HEK293T (cell line): ENCODE data around the gene SIRT7.

Source experiments
- CTCF ChIA-PET: fragments of 350-600 bp; formaldehyde crosslinking; extraction: SDS; loops from one replicate; lab custom pipeline; 2021; ENCODE audit warnings: antibody characterized with exemption, inconsistent platforms; lab: Yijun Ruan, JAX
- POLR2A ChIA-PET: fragments of 350-600 bp; formaldehyde crosslinking; extraction: SDS; loops from one replicate; lab custom pipeline; 2020; ENCODE audit warnings: antibody characterized with exemption, inconsistent platforms; lab: Yijun Ruan, JAX
- DNase-seq: peaks from one replicate; pipeline ENCODE4 v3.0.0; 2012; ENCODE audit warnings: mixed read lengths; ENCODE audit errors: extremely low spot score
- ARNT ChIP-seq: fragments of 450-650 bp; IDR thresholded peaks from 2 replicates; pipeline ENCODE4 v1.6.1; 2017; ENCODE audit warnings: mild to moderate bottlenecking
- BHLHE40 ChIP-seq: fragments of 450-650 bp; IDR thresholded peaks from 2 replicates; pipeline ENCODE4 v1.6.1; 2016; ENCODE audit warnings: mild to moderate bottlenecking, moderate library complexity, borderline replicate concordance
- CTBP1 ChIP-seq: fragments of 450-650 bp; IDR thresholded peaks from 2 replicates; pipeline ENCODE4 v1.6.1; 2016; ENCODE audit warnings: borderline replicate concordance
- ELF4 ChIP-seq: fragments of 450-650 bp; IDR thresholded peaks from 2 replicates; pipeline ENCODE4 v1.6.1; 2017; ENCODE audit warnings: antibody characterized with exemption
- FOXA1 ChIP-seq: fragments of 450-650 bp; IDR thresholded peaks from 2 replicates; pipeline ENCODE4 v1.6.1; 2016; ENCODE audit warnings: mild to moderate bottlenecking
- FOXK2 ChIP-seq: fragments of 450-650 bp; IDR thresholded peaks from 2 replicates; pipeline ENCODE4 v1.6.1; 2016; ENCODE audit warnings: mild to moderate bottlenecking
- FOXM1 ChIP-seq: fragments of 450-650 bp; IDR thresholded peaks from 2 replicates; pipeline ENCODE4 v1.6.1; 2017; ENCODE audit warnings: mild to moderate bottlenecking, borderline replicate concordance
- HDGF ChIP-seq: fragments of 450-650 bp; IDR thresholded peaks from 2 replicates; pipeline ENCODE4 v1.6.1; 2017; ENCODE audit warnings: antibody characterized with exemption, borderline replicate concordance
- L3MBTL2 ChIP-seq: fragments of 450-650 bp; conservative IDR thresholded peaks from 2 replicates; pipeline ENCODE4 v1.6.1; 2016; ENCODE audit warnings: mild to moderate bottlenecking
- LEF1 ChIP-seq: fragments of 450-650 bp; IDR thresholded peaks from 2 replicates; pipeline ENCODE4 v1.6.1; 2017; ENCODE audit warnings: mild to moderate bottlenecking, borderline replicate concordance
- NFRKB ChIP-seq: fragments of 450-650 bp; IDR thresholded peaks from 2 replicates; pipeline ENCODE4 v1.6.1; 2016; ENCODE audit warnings: mild to moderate bottlenecking, moderate library complexity
- SP1 ChIP-seq: fragments of 450-650 bp; IDR thresholded peaks from 2 replicates; pipeline ENCODE4 v1.6.1; 2017
- SUZ12 ChIP-seq: fragments of 450-650 bp; IDR thresholded peaks from 2 replicates; pipeline ENCODE4 v1.6.1; 2016; ENCODE audit warnings: mild to moderate bottlenecking
- TARDBP ChIP-seq: fragments of 450-650 bp; IDR thresholded peaks from 2 replicates; pipeline ENCODE4 v1.6.1; 2016
- ZNF384 ChIP-seq: fragments of 450-650 bp; IDR thresholded peaks from 2 replicates; pipeline ENCODE4 v1.6.1; 2016
- TF ChIP-seq, protein P1 (sequence below): fragments of 450-650 bp; IDR thresholded peaks from 2 replicates; pipeline ENCODE4 v1.6.1; 2016

The SIRT7 gene

DNA sequence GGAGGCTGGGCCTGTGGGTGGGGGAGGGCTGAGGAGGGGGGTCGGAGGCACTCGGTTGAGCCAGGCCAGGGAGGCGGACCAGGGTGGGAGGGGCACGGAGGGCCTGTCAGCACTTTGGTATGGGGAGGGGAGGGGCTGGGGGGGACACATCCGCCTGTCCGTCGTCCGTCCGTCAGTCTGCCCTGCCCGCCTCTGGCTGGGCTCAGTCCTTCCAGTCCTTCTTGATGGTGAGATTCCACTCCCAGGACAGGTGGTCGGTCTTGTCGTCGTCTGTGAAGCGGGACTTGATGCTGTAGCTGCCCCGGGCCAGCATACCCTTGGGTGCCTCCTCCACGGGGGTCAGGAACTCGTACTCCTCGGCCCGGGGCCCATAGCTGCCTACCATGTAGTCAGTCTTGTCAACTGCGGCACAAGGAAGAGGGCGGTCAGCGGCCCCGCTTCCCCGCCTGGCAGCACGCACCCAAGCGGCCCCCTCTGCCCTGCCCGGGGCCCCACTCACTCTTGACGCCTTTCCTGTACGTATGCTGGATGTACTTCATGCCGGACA, 49.2 kb downstream of the SIRT7 start:
- CTCF ChIA-PET, result interaction anchor here (0.6 to 2.6 kb wide), 6 partner anchors 41 to 154 kb away, joined by 3 to 9 read pairs (median 4); partner anchors contain the start of genes CENPX and LRRC45
- POLR2A ChIA-PET, result interaction anchor here (1.2 to 2.6 kb wide), 13 partner anchors 8 to 202 kb away, joined by 3 to 26 read pairs (median 5); partner anchors contain the start of genes ALYREF, ANAPC11, CCDC137 and CENPX
- TF ChIP-seq, protein P1, sequence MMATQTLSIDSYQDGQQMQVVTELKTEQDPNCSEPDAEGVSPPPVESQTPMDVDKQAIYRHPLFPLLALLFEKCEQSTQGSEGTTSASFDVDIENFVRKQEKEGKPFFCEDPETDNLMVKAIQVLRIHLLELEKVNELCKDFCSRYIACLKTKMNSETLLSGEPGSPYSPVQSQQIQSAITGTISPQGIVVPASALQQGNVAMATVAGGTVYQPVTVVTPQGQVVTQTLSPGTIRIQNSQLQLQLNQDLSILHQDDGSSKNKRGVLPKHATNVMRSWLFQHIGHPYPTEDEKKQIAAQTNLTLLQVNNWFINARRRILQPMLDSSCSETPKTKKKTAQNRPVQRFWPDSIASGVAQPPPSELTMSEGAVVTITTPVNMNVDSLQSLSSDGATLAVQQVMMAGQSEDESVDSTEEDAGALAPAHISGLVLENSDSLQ, result 0 out of 2 replicates have a peak, but pooled peaks have one; percentile 26
- no peak for TF ChIP-seq ARNT
- peak; percentile 36 for DNase-seq

DNA sequence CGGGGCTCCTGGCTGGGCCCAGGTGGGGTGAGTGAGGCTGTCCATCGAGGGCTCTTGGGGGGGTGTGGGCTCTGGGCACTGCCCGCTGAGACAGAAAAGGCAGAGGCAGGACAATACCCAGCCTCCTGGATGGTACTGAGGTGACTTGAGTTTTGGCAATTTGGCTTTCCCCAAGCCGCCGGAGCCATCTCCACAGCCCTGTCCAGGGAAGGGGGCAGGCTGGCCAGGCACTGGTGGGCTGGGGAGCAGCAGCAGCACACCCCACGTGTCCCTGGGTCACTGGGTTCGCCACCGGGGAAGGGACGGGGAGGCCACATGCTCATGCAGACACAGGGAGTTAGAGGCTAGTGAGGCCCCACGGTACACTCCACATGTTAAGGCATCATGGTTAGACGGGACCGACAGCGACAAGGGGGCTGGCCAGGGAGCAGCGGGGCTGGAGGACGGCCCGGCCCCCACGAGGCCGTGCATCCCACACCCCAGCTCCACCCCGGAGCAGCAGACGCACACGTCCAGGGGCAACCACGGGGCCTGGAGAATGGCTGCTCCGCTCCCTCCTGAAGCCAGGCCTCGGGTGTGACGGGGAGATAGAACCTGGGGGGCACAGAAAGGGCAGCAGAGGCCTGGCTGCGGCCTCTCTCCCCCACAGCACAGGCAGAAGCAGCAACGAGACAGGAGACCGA, 49.8 kb downstream of the SIRT7 start:
- no peak for DNase-seq
- no peak for TF ChIP-seq ZNF384
- TF ChIP-seq HDGF, result peak; percentile 90; the same call in 1 of the 2 replicates
- TF ChIP-seq FOXM1, result no peak
- no peak for TF ChIP-seq NFRKB
- TF ChIP-seq ARNT, result no peak
- TF ChIP-seq LEF1, result peak; percentile 9; the same call in 1 of the 2 replicates
- TF ChIP-seq, protein P1, result no peak
- TF ChIP-seq FOXA1, result no peak
- no peak for TF ChIP-seq CTBP1
- TF ChIP-seq SP1, result no peak
- no peak for TF ChIP-seq BHLHE40
- no peak for TF ChIP-seq TARDBP
- TF ChIP-seq ELF4, result peak; percentile 48
- TF ChIP-seq FOXK2, result no peak
- ChIA-PET POLR2A (interaction anchor here (1.5 to 2.3 kb wide), 2 partner anchors 155 to 202 kb away, joined by 3 to 6 read pairs; partner anchors contain the start of genes CCDC137, CENPX, LRRC45 and OXLD1), CTCF (interaction anchor here (1.1 to 2.6 kb wide), 2 partner anchors 133 to 135 kb away, joined by 4 to 9 read pairs; no protein-coding TSS in a partner anchor)

DNA sequence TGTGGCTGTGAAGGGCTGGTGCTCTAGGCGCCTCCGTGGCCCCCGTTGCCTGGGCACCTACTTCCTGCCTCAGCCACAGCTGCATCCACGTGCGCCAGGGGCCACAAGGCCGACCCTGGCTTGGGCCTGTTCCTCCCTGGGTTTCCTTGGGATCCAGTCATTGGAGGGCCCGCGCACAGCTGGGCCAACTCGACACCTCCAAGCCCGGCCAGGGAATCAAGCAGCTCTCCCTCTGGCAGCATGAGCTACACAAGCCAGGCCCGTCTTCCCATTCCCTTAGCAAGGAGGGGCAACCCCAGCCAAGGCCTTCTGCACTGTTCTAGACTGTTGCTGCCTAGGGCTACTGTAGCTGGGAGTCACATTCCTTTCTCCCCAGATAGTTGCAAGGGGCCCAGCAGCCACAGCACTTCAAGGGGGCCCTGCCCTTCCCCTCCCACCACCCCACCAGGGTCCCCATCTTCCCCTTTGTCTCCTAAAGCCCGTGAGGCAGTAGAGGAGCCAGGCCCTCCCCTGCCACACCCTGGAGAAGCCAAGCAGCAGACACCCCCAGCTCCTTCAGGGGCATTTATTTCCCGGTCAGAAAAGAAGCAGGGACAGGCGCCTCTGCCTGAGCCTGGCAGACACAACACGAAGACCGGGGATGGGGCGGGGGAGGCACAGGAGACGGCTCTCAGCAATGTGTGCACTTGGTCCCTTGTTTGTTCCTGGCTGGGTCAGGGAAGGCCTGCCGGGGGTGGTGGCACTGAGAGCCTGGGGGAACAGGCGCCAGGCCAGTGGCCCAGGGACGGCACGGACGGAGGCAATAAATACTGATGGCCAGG, 50.6 kb downstream of the SIRT7 start:
- no peak for TF ChIP-seq BHLHE40
- TF ChIP-seq FOXK2, result no peak
- TF ChIP-seq L3MBTL2, result peak; percentile 29
- no peak for TF ChIP-seq FOXA1
- peak; percentile 26; the same call in 1 of the 2 replicates for TF ChIP-seq ELF4
- no peak for TF ChIP-seq ARNT
- TF ChIP-seq CTBP1, result no peak
- ChIA-PET POLR2A (interaction anchor here (0.6 to 1.4 kb wide), 13 partner anchors 9 to 184 kb away, joined by 3 to 11 read pairs (median 3); partner anchors contain the start of genes ARL16, HGS and MCRIP1), CTCF (interaction anchor here (0.7 to 2.6 kb wide), 5 partner anchors 45 to 137 kb away, joined by 3 to 9 read pairs (median 4); no protein-coding TSS in a partner anchor)
- DNase-seq, result no peak

DNA sequence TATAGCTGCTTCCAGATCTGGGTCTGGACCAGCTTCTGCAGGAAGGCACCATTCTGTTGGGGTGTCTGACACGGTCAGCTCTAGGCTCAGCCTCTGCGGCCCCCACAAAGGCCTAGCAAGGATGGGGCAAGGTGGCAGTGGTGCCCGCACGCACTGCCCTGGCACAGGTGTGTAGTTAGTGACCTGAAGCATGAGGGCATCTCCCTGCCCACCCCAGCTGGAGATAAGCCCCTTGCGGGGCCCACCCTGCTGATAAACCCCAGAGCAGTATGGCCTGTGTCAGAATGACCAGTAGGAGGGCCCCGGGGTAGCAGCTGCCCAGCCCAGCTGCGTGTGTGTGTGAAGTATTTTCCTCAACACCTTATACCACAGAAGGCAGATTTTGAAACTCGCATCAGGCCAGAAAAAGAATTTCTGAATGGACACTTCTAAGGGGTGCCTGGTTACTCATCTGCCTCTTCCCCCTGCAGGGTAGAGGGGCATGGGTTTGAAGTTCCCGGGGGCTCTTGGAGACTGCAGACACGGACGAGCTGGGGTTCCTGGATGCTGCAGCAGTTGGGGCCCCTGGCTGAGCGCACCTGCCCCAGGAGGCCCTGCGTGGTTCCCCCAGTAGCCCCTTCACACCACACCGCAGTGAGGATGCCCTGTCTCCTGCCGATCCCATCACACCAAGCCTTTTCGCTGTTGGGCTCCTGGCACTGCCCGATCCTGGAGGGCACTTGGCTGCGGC, 51.4 kb downstream of the SIRT7 start:
- TF ChIP-seq SP1 (no peak), L3MBTL2 (no peak), NFRKB (no peak)
- CTCF ChIA-PET, result interaction anchor here (0.7 to 1.3 kb wide), 5 partner anchors 26 to 136 kb away, joined by 3 to 4 read pairs (median 3); no protein-coding TSS in a partner anchor
- POLR2A ChIA-PET, result interaction anchor here (0.6 to 1.8 kb wide), 14 partner anchors 12 to 191 kb away, joined by 3 to 11 read pairs (median 3); partner anchors contain the start of genes ARL16, HGS, MCRIP1 and MRPL12

DNA sequence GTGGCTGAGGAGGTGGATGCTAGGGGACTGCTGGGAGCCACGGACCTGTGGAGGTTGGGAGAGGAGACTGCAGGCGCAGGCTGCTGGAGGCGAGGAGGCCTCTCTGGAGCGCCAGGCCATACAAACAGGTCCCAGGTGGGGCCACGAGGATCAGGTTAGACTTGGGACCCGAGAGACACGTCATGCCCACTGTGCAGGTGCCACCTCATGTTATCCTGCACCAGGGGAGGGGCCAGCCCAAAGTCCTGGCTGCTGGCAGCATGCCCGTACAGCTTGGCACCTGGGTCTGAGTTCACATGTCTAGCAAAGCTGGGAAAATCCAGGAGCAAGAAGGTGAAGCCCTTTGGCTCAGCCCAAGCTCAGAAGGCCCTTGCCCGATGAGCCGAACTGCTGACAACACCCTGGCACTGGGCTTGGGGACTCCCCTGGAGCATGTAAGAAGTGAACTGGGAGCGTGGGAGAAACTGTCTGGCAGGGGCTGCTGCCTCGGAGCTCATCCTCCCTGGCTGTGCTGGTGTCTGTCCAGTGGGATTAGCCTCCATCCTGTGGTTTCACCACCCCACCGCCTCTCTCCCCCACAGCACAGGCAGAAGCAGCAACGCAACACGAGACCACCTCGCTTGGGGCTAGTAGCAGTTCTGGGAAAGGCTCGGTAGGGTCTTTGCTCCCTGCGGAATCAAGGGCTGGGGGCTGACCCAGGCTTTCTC, 52.1 kb downstream of the SIRT7 start:
- ChIA-PET CTCF (interaction anchor here (1.1 to 1.3 kb wide), 2 partner anchors 26 to 135 kb away, joined by 3 read pairs; no protein-coding TSS in a partner anchor), POLR2A (interaction anchor here (0.6 to 1.8 kb wide), 6 partner anchors 23 to 190 kb away, joined by 3 to 6 read pairs (median 3); partner anchors contain the start of genes MCRIP1 and MRPL12)
- no peak for DNase-seq
- TF ChIP-seq SUZ12 (no peak), NFRKB (no peak), FOXK2 (no peak), CTBP1 (no peak), TARDBP (no peak), BHLHE40 (no peak), L3MBTL2 (no peak), SP1 (no peak), HDGF (no peak), FOXA1 (no peak), ZNF384 (no peak), LEF1 (no peak), ARNT (no peak), FOXM1 (no peak)
- TF ChIP-seq, protein P1, result no peak

More for the DNA sequence above, 51.4 kb downstream of the SIRT7 start:
- DNase-seq, result no peak
